ENCODE results near the gene GATA5.
"Not testable (repeated sequence)": the region's sequence is repeated elsewhere in the genome, so short reads cannot be mapped to it uniquely, and the experiment has no call there.

GATA5 gene

DNA sequence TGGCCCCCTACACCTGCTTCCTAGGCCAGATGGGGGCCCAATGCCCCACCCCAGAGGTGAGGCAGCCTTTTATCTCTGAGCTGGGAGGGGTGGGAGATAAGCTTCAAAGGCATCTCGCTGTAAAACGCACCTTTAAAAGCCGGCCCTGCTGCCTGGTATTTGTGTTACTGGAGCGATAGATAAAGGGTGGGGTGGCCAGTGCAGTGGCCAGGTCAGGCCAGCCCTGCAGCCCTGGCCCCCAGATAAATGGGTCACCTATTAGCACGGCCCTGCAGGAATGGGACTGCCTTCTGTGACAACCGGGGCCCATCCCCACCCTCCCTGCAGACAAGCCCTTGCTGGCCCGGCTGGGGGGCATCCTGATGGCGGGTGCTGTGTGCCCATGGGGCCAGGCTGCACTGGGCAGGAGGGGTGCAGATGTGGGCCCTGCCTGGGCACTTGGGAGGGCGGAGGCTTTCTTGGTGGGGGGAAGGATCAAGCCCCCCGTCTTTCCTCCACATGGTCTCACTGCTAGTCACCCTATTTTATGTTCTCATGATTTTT is 45.4 kb downstream of the GATA5 start:
- no peak for DNase-seq (ENCODE audit: low read depth)

DNA sequence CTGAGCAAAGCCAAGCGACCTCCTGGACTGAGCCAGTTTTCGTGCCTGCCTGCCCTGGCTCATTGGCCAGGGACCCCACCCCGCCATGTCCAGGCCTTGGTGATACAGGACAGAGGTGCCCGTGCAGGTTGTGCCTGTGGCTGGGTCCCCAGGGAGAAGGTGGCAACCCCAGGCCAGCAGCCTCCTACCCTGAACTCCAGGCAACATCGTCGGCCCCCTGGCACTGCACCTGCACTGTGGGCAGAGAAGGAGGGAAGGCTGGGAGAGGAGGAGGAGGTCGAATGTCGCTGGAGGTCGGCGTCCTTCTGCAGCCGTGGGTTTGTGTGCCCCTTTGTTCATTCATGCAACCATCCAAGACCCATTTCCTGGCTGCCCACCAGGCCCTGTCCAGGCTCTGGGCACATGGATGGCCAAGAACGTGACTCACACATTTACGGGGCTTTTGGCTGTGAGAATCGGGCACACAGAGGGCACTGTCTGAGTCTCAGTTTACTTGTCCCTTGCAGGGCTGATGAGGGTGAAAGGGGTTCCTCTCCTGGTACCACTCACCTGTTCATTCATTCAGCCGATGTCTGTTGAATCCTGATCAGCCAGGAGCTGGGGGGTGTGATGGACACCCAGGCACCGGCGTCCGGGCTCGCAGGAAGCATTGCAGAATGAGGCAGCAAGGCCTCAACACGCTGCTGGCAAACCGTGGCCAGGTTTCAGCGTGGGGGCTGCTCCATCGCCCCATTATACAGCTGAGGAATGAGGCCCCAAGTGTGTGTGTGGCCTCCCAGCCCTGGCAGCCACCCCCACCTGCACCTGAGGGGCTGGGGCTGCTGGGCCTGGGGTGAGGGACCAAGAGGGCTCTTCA is 46.1 kb downstream of the GATA5 start:
- no peak for DNase-seq (ENCODE audit: low read depth)

- DNase-seq (ENCODE audit: low read depth), result no peak
Measured at GRCh38 chr20:62428396-62429295, 47.1 kb downstream of the GATA5 start.

DNA sequence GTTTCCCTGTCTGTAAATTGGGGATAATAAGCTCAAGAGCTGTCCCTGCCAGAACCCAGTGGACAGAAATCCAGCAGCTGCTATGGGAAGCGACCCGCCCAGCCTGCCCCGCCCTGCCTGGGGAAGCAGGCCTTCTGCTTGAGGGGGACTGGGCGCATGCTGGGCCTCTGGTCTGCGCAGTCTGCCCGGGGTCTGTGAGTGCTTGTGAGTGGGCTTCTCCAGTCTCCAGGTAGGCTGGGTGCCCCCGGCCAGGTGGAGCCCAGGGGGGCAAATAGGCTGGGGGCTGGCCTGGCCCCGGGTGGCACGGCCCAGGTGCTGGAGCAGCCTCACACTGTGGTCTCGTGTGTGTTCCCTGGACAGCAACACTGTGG is 47.8 kb downstream of the GATA5 start:
- DNase-seq (ENCODE audit: low read depth), result no peak

DNA sequence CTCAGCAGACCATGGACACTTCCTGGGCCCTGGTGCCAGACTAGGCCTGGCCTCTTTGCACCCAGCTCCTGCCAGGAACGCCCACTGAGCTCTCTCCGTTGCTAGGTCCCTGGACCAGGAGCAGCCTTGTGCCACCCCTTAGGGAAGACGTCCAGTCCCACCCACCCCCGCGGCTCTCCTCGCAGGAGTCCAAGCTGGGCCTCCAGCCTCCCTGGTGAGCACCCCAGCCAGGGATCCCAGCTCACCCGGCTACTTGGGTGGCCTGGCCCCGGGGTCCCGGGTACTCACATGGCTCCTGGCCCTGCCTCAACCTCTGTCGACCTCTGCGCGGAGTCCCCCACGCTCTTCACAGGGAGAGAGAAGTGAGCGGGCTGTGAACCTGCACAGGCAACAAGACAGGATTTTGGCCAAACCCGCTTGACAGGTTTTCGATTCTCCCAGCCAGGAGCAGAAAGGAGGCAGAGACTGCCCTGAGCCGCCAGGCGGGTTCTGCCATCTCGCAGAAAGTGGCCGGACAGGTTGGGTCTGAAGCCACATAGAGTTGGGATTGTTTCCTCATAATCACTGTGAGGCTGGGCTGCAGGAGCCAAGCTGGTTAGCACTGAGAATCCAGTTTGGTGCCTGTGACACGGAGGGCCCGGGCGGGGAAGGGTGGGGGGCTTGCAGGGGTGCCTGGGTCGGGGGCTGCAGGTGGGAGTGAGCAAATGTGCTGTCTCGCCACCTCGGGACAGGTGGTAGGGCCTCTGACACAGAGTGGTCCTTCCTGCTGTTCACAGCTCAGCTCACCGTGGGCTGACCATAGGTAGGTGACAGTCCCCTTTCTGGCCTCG is 48.4 kb downstream of the GATA5 start, which contains the start of gene RBBP8NL:
RBBP8NL (minus strand) TSS at position 368 of the 830 bp plus-strand sequence. CDS start 7,892 bp downstream, outside the sequence.
- DNase-seq (ENCODE audit: low read depth), result no peak

GRCh38 chr20:62426699-62427131 is 49.1 kb downstream of the GATA5 start:
- no peak for DNase-seq (ENCODE audit: low read depth)

GRCh38 chr20:62426059-62426348 is 49.8 kb downstream of the GATA5 start:
- not testable (repeated sequence) for DNase-seq (ENCODE audit: low read depth)

- no peak for DNase-seq (ENCODE audit: low read depth)
Measured at GRCh38 chr20:62425281-62426058, 50.3 kb downstream of the GATA5 start.

DNA sequence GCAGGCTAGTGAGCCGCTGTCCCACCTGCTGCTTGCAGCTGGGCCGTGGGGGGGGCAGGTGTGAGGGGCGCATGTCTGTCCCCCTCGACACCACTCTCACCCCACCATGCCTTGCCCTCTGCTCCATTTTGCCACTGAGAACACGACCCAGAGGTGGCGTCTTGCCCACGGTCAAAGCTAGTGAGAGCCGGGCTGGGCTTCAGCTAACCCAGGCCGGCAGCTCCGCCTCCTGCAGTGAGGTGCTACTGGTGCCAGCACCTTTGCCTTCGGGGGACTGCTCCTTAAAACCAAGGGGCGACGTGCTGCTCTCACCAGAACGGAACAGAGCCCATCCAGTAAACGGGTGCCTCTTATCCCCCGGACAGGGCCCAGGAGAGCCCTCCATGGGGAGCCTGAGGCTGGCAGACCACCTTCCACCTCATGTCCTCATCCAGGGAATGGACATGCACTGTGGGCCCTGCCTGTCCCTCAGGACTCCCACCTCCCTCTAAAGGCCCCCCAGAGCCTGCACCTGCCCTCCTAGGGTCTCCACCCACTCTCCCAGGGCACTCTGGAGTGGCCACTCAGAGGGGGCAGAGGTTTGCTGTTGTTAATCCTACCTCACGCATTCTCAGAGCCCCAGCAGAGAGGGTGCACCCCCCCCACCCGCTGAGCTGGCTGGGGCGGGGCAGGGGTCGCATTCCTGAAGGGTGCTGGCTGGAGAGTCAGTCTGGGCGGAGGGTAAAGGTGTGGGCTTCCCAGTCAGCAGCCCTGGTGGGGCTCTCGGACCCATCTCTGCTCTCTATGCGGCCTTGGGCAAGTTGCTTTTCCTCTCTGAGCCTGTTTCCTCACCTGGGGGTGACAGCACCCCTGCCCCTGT is 51.3 kb downstream of the GATA5 start:
- no peak for DNase-seq (ENCODE audit: low read depth)

GRCh38 chr20:62423326-62423706 is 52.5 kb downstream of the GATA5 start:
- no peak for DNase-seq (ENCODE audit: low read depth)

DNA sequence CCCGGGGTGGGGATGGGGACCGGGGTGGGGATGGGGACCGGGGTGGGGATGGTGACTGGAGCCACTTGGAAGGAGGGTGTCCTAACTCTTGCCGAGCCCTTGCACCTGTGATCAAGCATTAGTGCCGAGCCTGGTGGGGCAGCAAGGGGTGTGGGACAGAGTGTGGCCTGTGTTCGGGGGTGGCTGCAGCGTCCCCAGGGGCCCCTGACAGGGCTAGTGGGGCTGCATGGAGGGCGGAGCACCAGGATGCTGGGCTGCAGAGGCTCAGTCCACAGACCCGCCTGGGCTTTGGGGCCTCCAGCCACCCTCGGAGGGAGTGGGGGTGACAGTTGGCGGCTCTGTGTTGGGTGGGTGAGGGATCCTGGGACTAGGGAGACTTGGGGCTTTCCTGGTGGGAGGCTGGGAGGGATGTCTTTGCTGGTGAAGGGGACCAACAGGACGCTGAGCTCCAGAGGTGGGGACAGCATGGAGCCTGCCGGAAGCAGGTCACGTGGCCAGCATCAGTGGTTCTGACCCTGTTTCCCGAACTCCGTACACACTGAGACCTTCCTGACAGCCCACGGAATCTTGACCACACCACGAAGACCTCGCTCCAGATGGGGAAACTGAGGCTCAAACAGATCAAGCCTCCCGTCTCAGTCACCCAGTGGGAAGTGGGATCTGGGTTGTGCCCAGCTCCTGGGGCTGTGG is 53.0 kb downstream of the GATA5 start:
- DNase-seq (ENCODE audit: low read depth), result no peak

DNA sequence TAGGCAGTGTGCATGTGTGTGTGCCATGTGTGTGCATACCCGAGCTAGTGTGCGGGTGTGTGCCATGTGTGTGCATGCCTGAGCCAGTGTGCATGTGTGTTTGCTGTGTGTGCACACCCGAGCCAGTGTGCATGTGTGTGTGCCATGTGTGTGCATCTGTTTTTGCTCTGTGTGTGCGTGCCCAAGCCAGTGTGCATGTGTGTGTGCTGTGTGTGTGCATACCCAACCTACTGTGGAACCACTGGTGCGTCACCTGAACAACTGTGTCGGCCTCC is 54.1 kb downstream of the GATA5 start:
- DNase-seq (ENCODE audit: low read depth), result no peak

DNA sequence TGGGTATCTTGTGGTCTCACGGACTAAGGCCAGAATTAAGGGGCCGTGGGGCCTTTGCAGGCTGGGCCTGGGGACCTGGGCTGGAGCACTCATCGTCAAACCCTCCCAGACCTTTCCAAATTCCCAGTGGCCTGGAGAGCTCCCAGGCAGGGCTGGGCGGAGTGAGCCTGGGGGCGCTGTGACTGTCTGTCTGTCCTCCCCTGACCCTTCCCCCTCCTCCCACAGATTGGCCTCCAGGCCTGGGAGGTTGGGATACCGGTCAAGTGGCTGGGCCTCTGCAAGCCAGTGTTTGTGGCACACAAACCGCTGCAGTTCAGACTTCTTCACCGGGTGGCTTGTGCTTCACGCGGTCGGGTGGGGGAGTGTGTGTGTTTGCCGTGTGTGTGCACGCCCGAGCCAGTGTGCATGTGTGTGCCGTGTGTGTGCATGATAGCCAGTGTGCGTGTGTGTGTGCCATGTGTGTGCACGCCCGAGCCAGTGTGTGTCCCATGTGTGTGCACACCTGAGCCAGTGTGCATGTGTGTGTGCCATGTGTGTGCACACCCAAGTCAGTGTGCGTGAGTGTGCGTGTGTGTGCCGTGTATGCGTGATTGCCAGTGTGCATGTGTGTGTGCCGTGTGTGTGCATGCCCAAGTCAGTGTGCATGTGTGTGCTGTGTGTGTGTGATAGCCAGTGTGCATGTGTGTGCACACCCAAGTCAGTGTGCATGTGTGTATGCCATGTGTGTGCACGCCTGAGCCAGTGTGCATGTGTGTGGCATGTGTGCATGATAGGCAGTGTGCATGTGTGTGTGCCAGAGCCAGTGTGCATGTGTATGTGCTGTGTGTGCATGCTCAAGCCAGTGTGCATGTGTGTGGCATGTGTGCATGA is 54.7 kb downstream of the GATA5 start:
- DNase-seq (ENCODE audit: low read depth), result no peak

DNA sequence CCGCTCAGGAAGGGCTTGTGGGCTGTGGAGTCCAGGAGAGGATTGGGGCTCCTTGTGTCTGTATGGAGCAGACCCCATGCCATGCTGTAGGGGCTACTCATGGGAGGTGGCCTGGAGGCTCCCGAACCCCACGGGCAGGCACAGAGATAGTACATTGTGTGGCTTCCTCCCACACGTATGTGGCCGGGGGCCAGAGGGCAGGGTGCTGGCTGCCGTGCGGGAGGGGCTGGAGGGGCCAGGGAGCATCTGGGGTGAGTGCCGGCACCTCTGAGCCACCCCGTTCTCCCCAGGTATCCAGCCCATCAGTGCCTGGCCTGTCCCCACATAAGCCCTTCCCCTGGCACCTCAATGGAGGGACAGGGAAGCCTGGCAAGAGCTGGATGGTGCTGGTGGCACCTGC is 56.0 kb downstream of the GATA5 start:
- no peak for DNase-seq (ENCODE audit: low read depth)

- DNase-seq (ENCODE audit: low read depth), result no peak
Measured at GRCh38 chr20:62418709-62419487, 56.9 kb downstream of the GATA5 start.

- DNase-seq (ENCODE audit: low read depth), result no peak
Measured at GRCh38 chr20:62417981-62418708, 57.6 kb downstream of the GATA5 start.

Measured in fibroblast of the conjunctiva (primary cell).